Panc1 (cell line): ENCODE results near the gene APEX2.

Experiments used
- CTCF ChIP-seq: fragments of 450-650 bp; IDR thresholded peaks from 2 replicates; pipeline ENCODE4 v1.5.1; 2017; ENCODE audit warnings: mild to moderate bottlenecking
- POLR2AphosphoS5 ChIP-seq: IDR thresholded peaks from 2 replicates; pipeline ENCODE4 v1.6.1; 2012; ENCODE audit warnings: mild to moderate bottlenecking, low read depth, low read length, moderate library complexity

- no peak for TF ChIP-seq CTCF
- no peak for TF ChIP-seq POLR2AphosphoS5
Observed at GRCh38 chrX:54994668-54995351, 5.4 kb upstream of the APEX2 start.
